Activated gamma-delta T cell (primary cell): ENCODE data around the gene GIPC2.
"Not testable (repeated sequence)": the region's sequence is repeated elsewhere in the genome, so short reads cannot be mapped to it uniquely, and the experiment has no call there.

Source experiments
- DNase-seq: peaks from one replicate; lab custom pipeline; 2025; lab: John Stamatoyannopoulos, UW

GIPC2 gene

GRCh38 chr1:78068681-78069283 is 23.0 kb downstream of the GIPC2 start:
- no peak for DNase-seq

- no peak for DNase-seq
Measured at GRCh38 chr1:78069784-78070183, 24.0 kb downstream of the GIPC2 start.

- no peak for DNase-seq
Measured at GRCh38 chr1:78070210-78070609, 24.4 kb downstream of the GIPC2 start.

GRCh38 chr1:78070758-78071157 is 25.0 kb downstream of the GIPC2 start:
- DNase-seq = no peak

GRCh38 chr1:78071696-78072095 is 25.9 kb downstream of the GIPC2 start:
- no peak for DNase-seq

GRCh38 chr1:78072216-78072615 is 26.4 kb downstream of the GIPC2 start:
- no peak for DNase-seq

GRCh38 chr1:78073441-78073840 is 27.7 kb downstream of the GIPC2 start:
- DNase-seq = no peak

- DNase-seq = no peak
Measured at GRCh38 chr1:78075621-78076020, 29.9 kb downstream of the GIPC2 start.

- no peak for DNase-seq
Measured at GRCh38 chr1:78078358-78078757, 32.6 kb downstream of the GIPC2 start.

GRCh38 chr1:78079580-78079979 is 33.8 kb downstream of the GIPC2 start:
- DNase-seq = no peak

- DNase-seq = no peak
Measured at GRCh38 chr1:78080767-78081166, 35.0 kb downstream of the GIPC2 start.

- no peak for DNase-seq
Measured at GRCh38 chr1:78081980-78082860, 36.5 kb downstream of the GIPC2 start.

GRCh38 chr1:78084639-78085038 is 38.9 kb downstream of the GIPC2 start:
- not testable (repeated sequence) for DNase-seq

- DNase-seq = no peak
Measured at GRCh38 chr1:78086697-78087096, 40.9 kb downstream of the GIPC2 start.

- no peak for DNase-seq
Measured at GRCh38 chr1:78088015-78088414, 42.2 kb downstream of the GIPC2 start.

- DNase-seq = no peak
Measured at GRCh38 chr1:78088486-78088885, 42.7 kb downstream of the GIPC2 start.

- DNase-seq = no peak
Measured at GRCh38 chr1:78089010-78089409, 43.2 kb downstream of the GIPC2 start.

GRCh38 chr1:78090472-78091133 is 44.8 kb downstream of the GIPC2 start:
- DNase-seq = no peak

GRCh38 chr1:78091215-78091813 is 45.5 kb downstream of the GIPC2 start:
- DNase-seq = no peak

- DNase-seq = no peak
Measured at GRCh38 chr1:78091886-78092285, 46.1 kb downstream of the GIPC2 start.

- DNase-seq = no peak
Measured at GRCh38 chr1:78092643-78093042, 46.9 kb downstream of the GIPC2 start.

- no peak for DNase-seq
Measured at GRCh38 chr1:78093560-78093959, 47.8 kb downstream of the GIPC2 start.

GRCh38 chr1:78094639-78095038 is 48.9 kb downstream of the GIPC2 start:
- no peak for DNase-seq
